ENCODE measurements around the gene SPAG16. TPM values are rescaled to one million over a fixed set of nuclear protein-coding genes. Genes with fewer than 3 reads are reported as not detected.

Gene SPAG16
- total RNA-seq, 4 donors from 2014 or later, result 5.0 to 73.8 (median 21.6) TPM

DNA sequence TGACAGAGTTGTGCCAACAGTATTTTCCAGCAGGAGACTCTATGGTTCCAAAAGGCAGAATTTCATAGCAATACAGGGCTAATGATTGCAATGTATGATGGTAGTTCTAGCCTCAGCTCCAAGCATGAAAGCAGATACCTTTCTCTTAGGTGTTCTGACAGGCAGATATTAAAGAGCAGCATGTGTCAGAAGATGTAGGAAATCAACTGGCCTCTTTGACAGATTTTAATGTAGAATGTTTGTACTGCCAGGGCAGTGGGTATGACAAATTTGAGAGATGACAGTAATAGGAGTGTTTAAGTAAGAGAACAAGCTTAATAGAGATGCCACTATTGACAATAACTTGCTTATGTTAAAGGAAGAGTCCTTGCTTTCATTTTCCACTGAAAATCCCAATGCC is 1105.1 kb downstream of the SPAG16 start:
- no peak overlapping the region for H3K4me3 ChIP-seq
- no peak overlapping the region for H3K27ac ChIP-seq
- TF ChIP-seq, protein P1, sequence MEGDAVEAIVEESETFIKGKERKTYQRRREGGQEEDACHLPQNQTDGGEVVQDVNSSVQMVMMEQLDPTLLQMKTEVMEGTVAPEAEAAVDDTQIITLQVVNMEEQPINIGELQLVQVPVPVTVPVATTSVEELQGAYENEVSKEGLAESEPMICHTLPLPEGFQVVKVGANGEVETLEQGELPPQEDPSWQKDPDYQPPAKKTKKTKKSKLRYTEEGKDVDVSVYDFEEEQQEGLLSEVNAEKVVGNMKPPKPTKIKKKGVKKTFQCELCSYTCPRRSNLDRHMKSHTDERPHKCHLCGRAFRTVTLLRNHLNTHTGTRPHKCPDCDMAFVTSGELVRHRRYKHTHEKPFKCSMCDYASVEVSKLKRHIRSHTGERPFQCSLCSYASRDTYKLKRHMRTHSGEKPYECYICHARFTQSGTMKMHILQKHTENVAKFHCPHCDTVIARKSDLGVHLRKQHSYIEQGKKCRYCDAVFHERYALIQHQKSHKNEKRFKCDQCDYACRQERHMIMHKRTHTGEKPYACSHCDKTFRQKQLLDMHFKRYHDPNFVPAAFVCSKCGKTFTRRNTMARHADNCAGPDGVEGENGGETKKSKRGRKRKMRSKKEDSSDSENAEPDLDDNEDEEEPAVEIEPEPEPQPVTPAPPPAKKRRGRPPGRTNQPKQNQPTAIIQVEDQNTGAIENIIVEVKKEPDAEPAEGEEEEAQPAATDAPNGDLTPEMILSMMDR (IDR thresholded peaks at IDR 0.05), result no peak
- TF ChIP-seq POLR2A (IDR thresholded peaks at IDR 0.05), result no peak
- H3K36me3 ChIP-seq, result no peaks in the 10 kb centered on the region
- DNase-seq, result no peak
- no peaks in the 10 kb centered on the region for H3K27me3 ChIP-seq
- H3K9me3 ChIP-seq, result no peaks in the 10 kb centered on the region
- no peaks in the 10 kb centered on the region for H3K4me1 ChIP-seq
- intact Hi-C loops (cut with DNase I; ENCODE audit: low total_unique reads), result no loop called here

DNA sequence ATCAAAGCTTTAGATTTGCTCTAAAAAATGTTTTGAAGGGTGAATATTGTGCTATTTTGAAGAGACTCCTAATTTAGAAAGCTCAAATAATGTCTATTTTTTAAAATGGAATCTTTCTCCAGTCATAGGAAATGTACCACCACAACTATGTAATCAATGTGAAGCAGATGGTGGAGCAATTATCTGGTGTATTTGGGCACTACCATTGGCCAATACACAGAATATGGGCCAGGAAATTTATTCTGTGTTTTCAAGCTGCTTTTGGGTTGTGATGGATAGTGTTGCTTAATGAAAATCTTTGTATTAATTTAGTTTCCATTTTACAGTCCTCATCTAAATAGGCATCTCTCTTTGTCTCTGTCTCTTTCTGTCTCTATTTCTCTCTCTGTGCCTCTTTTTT is 1109.5 kb downstream of the SPAG16 start:
- TF ChIP-seq POLR2A (IDR thresholded peaks at IDR 0.05), result no peak
- TF ChIP-seq, protein P1 (IDR thresholded peaks at IDR 0.05), result no peak
- Histone ChIP-seq H3K36me3 (no peaks in the 10 kb centered on the region), H3K4me3 (no peak overlapping the region), H3K27ac (no peak overlapping the region), H3K4me1 (no peaks in the 10 kb centered on the region), H3K27me3 (no peaks in the 10 kb centered on the region), H3K9me3 (no peaks in the 10 kb centered on the region)
- intact Hi-C loops (cut with DNase I; ENCODE audit: low total_unique reads), result no loop called here
- DNase-seq, result no peak

DNA sequence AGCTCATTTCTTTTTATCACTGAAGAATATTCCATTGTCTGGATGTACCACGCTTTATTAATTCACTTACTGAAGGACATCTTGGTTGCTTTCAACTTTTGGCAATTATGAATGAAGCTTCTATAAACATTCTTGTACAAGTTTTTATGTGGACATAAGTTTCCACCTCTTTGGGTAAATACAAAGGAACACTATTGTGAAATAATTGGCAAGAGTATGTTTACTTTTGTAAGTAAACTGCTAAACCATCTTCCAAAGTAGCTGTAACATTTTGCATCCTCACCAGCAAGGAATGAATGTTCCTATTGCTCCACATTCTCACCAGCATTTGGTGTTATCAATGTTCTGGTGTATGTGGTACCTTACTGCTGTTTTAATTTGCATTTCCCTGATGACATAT is 1110.8 kb downstream of the SPAG16 start:
- Histone ChIP-seq H3K27ac (no peak overlapping the region), H3K9me3 (no peaks in the 10 kb centered on the region), H3K4me1 (no peaks in the 10 kb centered on the region), H3K4me3 (no peak overlapping the region), H3K36me3 (no peaks in the 10 kb centered on the region), H3K27me3 (no peaks in the 10 kb centered on the region)
- TF ChIP-seq POLR2A (IDR thresholded peaks at IDR 0.05), result no peak
- TF ChIP-seq, protein P1 (IDR thresholded peaks at IDR 0.05), result no peak
- intact Hi-C loops (cut with DNase I; ENCODE audit: low total_unique reads), result no loop called here
- DNase-seq, result no peak

DNA sequence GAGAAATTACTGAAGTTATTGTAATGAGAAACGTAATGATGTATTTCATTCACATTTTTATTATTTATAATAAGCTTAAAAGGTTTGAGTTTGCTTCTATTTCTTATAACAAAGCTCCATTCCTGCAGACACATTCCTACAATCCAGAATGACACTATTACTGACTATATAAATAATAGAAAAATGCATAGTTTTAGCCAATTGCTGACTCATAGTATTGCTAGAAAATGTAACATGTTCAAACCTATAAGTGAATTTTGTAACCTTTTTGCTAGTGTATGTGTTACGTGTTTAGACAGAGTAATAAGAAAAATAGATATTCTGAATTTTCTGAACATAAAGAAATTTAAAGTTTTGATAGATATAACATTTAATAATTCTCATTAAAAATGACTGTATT is 1117.3 kb downstream of the SPAG16 start:
- no peak for DNase-seq
- intact Hi-C loops (cut with DNase I; ENCODE audit: low total_unique reads), result no loop called here
- no peaks in the 10 kb centered on the region for H3K4me1 ChIP-seq
- no peaks in the 10 kb centered on the region for H3K27me3 ChIP-seq
- no peak overlapping the region for H3K27ac ChIP-seq
- no peaks in the 10 kb centered on the region for H3K36me3 ChIP-seq
- no peak overlapping the region for H3K4me3 ChIP-seq
- H3K9me3 ChIP-seq, result no peaks in the 10 kb centered on the region
- TF ChIP-seq, protein P1 (IDR thresholded peaks at IDR 0.05), result no peak
- TF ChIP-seq POLR2A (IDR thresholded peaks at IDR 0.05), result no peak

DNA sequence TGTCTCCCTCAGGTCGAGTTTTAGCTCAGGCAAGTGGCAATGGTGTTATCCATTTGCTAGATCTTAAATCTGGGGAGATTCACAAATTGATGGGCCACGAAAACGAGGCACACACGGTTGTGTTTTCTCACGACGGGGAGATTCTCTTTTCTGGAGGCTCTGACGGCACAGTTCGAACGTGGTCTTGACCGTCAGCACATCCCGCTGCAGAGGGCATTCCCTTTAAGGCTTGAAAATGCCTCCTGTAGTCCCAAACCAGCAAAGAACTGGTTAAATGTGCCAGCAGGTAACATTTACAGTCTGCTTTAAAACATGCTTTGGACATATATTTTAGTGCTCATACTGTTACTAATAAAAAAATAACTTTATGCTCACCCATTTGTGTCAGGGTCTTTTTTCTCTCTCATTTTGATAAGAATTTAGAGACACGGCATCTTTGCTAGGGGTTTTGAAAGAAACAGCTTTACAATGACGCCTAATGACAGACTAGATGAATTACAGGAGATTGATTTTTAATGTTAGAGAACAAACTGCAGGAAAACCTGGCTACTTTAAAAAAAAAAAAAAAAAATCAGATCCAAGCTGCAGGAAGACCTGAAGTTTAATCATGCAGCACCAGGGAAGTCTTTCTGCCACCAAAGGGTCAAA is 1126.0 kb downstream of the SPAG16 start:
- Histone ChIP-seq H3K27ac (no peak overlapping the region), H3K9me3 (no peaks in the 10 kb centered on the region), H3K36me3 (no peaks in the 10 kb centered on the region), H3K4me3 (no peak overlapping the region), H3K4me1 (no peaks in the 10 kb centered on the region), H3K27me3 (no peaks in the 10 kb centered on the region)
- no peak for DNase-seq
- TF ChIP-seq, protein P1 (IDR thresholded peaks at IDR 0.05), result no peak
- TF ChIP-seq POLR2A (IDR thresholded peaks at IDR 0.05), result no peak
- intact Hi-C loops (cut with DNase I; ENCODE audit: low total_unique reads), result no loop called here
